Endothelial cell of umbilical vein (primary cell): ENCODE data around the gene TEX9. TPM values are rescaled to one million over a fixed set of nuclear protein-coding genes. Genes with fewer than 3 reads are reported as not detected.

ENCODE experiments used
- BruUV-seq: library from RNA; stranded (reverse); fragments of 400-500 nt; replicated peaks from 2 replicates; lab custom pipeline; 2021; lab: Mats Ljungman, UMichigan
- CTCF ChIA-PET: fragments of 300-600, 350-600 bp; sonication (Branson Sonifier 250); formaldehyde crosslinking; loops from one replicate; lab custom pipeline; 2021; ENCODE audit warnings: antibody characterized with exemption, inconsistent platforms; lab: Charles Lee
- POLR2A ChIA-PET: fragments of 300-600, 350-600 bp; sonication (Branson Sonifier 250); formaldehyde crosslinking; loops from one replicate; lab custom pipeline; 2021; ENCODE audit warnings: antibody characterized with exemption, inconsistent platforms; lab: Charles Lee
- DNase-seq: peaks from one replicate; pipeline ENCODE4 v3.0.0-alpha.2; 2011; ENCODE audit warnings: low read depth, low spot score
- FAIRE-seq: peaks from 2 replicates; lab custom pipeline; 2011; peaks lifted over from hg19 to GRCh38; lab: Jason Lieb, UNC
- H2AFZ ChIP-seq: 2 replicates; pipeline ENCODE4 v1.6.0; 2012; ENCODE audit warnings: low read depth, low read length, control low read depth, inconsistent platforms
- H3K27ac ChIP-seq: 2 replicates; pipeline ENCODE4 v1.5.1; 2011; ENCODE audit warnings: low read depth, mild to moderate bottlenecking, control low read depth, low read length, moderate library complexity; ENCODE audit not compliant: insufficient read depth
- H3K27me3 ChIP-seq, 2 experiments: 2 replicates each; pipeline versions ENCODE4 v1.6.0 to v1.6.1; 2011; ENCODE audit warnings: low read length in 2 of 2, mixed read lengths in 1 of 2; ENCODE audit not compliant: control insufficient read depth in 2 of 2, insufficient read depth in 2 of 2
- H3K36me3 ChIP-seq, 2 experiments: 2 replicates in 1 of 2; 3 replicates in 1 of 2; pipeline ENCODE4 v1.5.1; 2011; ENCODE audit warnings: low read length in 2 of 2, mild to moderate bottlenecking in 1 of 2, moderate library complexity in 1 of 2; ENCODE audit not compliant: control insufficient read depth in 2 of 2, insufficient read depth in 2 of 2; ENCODE audit errors: extremely low read depth in 1 of 2
- H3K4me1 ChIP-seq: 3 replicates; pipeline ENCODE4 v1.5.1; 2011; ENCODE audit warnings: mild to moderate bottlenecking, low read length; ENCODE audit not compliant: control insufficient read depth, insufficient read depth; ENCODE audit errors: extremely low read depth
- H3K4me2 ChIP-seq: 2 replicates; pipeline ENCODE4 v1.6.1; 2011; ENCODE audit warnings: low read length, control low read depth, mixed read lengths; ENCODE audit not compliant: insufficient read depth
- H3K4me3 ChIP-seq, 3 experiments: fragments of 200-600 bp in 1 of 3; sonication (generic), shearing (Covaris generic) in 1 of 3; replicated peaks in 1 of 3; 2 replicates each; pipeline ENCODE4 v1.5.1; 2011 to 2016; ENCODE audit warnings: control low read depth in 3 of 3, low read length in 3 of 3, mild to moderate bottlenecking in 2 of 3, inconsistent platforms in 1 of 3, low read depth in 1 of 3, moderate library complexity in 1 of 3; ENCODE audit not compliant: insufficient read depth in 1 of 3
- H3K79me2 ChIP-seq: 2 replicates; pipeline ENCODE4 v1.6.0; 2012; ENCODE audit warnings: low read length, inconsistent platforms; ENCODE audit not compliant: control insufficient read depth, insufficient read depth
- H3K9ac ChIP-seq: replicated peaks from 2 replicates; pipeline ENCODE3; 2011; ENCODE audit warnings: low read length, control low read depth; ENCODE audit not compliant: insufficient read depth; ENCODE audit errors: extremely low read depth
- H3K9me1 ChIP-seq: replicated peaks from 3 replicates; pipeline ENCODE4 v1.6.0; 2011; ENCODE audit warnings: mild to moderate bottlenecking, low read length; ENCODE audit not compliant: control insufficient read depth, insufficient read depth; ENCODE audit errors: extremely low read depth
- H3K9me3 ChIP-seq: replicated peaks from 2 replicates; pipeline ENCODE4 v1.5.1; 2012; ENCODE audit warnings: low read length, inconsistent platforms; ENCODE audit not compliant: control insufficient read depth, insufficient read depth
- H4K20me1 ChIP-seq: replicated peaks from 2 replicates; pipeline ENCODE3; 2011; ENCODE audit warnings: mild to moderate bottlenecking, low read length; ENCODE audit not compliant: control insufficient read depth, insufficient read depth; ENCODE audit errors: extremely low read depth
- CTCF ChIP-seq, 2 donors: IDR thresholded peaks; 1 replicate in 1 of 2; 2 replicates in 1 of 2; pipeline ENCODE4 v1.5.1; 2011; ENCODE audit warnings: low read length in 2 of 2, mild to moderate bottlenecking in 2 of 2, moderate library complexity in 2 of 2, control low read depth in 1 of 2, inconsistent platforms in 1 of 2, low read depth in 1 of 2; ENCODE audit not compliant: insufficient read depth in 1 of 2; ENCODE audit errors: extremely low read depth in 1 of 2
- EZH2 ChIP-seq: IDR thresholded peaks from 2 replicates; pipeline ENCODE4 v1.6.1; 2012; ENCODE audit warnings: borderline replicate concordance, low read depth, mild to moderate bottlenecking, moderate library complexity, low read length, inconsistent platforms; ENCODE audit not compliant: severe bottlenecking
- GATA2 ChIP-seq: IDR thresholded peaks from 2 replicates; pipeline ENCODE4 v1.7.0; 2011; ENCODE audit warnings: low read depth, mild to moderate bottlenecking, moderate library complexity, mixed read lengths, low read length; ENCODE audit not compliant: insufficient read length, insufficient read depth
- JUN ChIP-seq: IDR thresholded peaks from 2 replicates; pipeline ENCODE4 v1.6.1; 2011; ENCODE audit warnings: borderline replicate concordance, low read depth; ENCODE audit not compliant: insufficient read length, insufficient read depth
- MAX ChIP-seq: IDR thresholded peaks from 2 replicates; pipeline ENCODE4 v1.6.1; 2011; ENCODE audit not compliant: insufficient read depth, insufficient read length
- MYC ChIP-seq: IDR thresholded peaks from one replicate; pipeline ENCODE4 v1.6.1; 2011; ENCODE audit warnings: mild to moderate bottlenecking, low read depth, low read length
- POLR2AphosphoS5 ChIP-seq: IDR thresholded peaks from 2 replicates; pipeline ENCODE4 v1.6.1; 2012; ENCODE audit warnings: low read depth, mild to moderate bottlenecking, control low read depth, low read length, moderate library complexity; ENCODE audit not compliant: insufficient read depth
- dilution Hi-C: fragments of 300-500 bp; cut with MboI; formaldehyde crosslinking; loops from one replicate; pipeline ENCODE4 v1.15.0; 2019; ENCODE audit warnings: low sequenced_read_pairs; ENCODE audit not compliant: extremely low pct_ligation_motif_present
- intact Hi-C: fragments of 100-400 bp; cut with micrococcal nuclease; formaldehyde crosslinking; loops from one replicate; pipeline ENCODE4 v1.10.0; 2022
- polyA plus RNA-seq, 4 experiments: library from polyadenylated mRNA; depleted of rRNA in 3 of 4; stranded (reverse) in 3 of 4; unstranded in 1 of 4; fragments of >200 nt; gene quantifications; 2 replicates each; pipeline versions ENCODE4 v1.2.1 to v1.2.3, GENCODE V29; 2011 to 2012; ENCODE audit warnings: missing spikeins in 1 of 4
- total RNA-seq: library from RNA; stranded (reverse); gene quantifications from 2 replicates; pipeline ENCODE4 v1.2.3, GENCODE V29; 2021

The TEX9 gene
- total and polyA plus RNA-seq, 2 donors (not counting 3 experiments of a cell fraction or from before 2014, with no cell fraction given), result 0.33 to 1.7 TPM

GRCh38 chr15:56428821-56429458, 63.7 kb downstream of the TEX9 start:
- DNase-seq, result peak; percentile 49
- Histone ChIP-seq H3K4me3 (no peak overlapping the region), H3K9me1 (no peaks in the 10 kb centered on the region), H3K36me3 (no peaks in the 10 kb centered on the region), H3K4me2 (no peak overlapping the region), H3K27ac (no peak overlapping the region), H2AFZ (no peak overlapping the region), H3K4me1 (no peaks in the 10 kb centered on the region), H3K79me2 (no peaks in the 10 kb centered on the region), H3K9ac (no peak overlapping the region), H3K9me3 (no peaks in the 10 kb centered on the region), H3K27me3 (no peaks in the 10 kb centered on the region), H4K20me1 (no peaks in the 10 kb centered on the region)
- POLR2A ChIA-PET, result no interaction called here
- no TSS peak for BruUV-seq
- peak; percentile 18 for FAIRE-seq
- CTCF ChIA-PET, result interaction anchor here (0.5 to 5.5 kb wide), 10 partner anchors 18 to 835 kb away, joined by 3 to 99 read pairs (median 4); no protein-coding TSS in a partner anchor
- intact Hi-C loops (loop anchor here (1.0 kb wide), 2 partner anchors 180 to 377 kb away; no protein-coding TSS in a partner anchor), dilution Hi-C loops (no loop called here)
- no peak for TF ChIP-seq EZH2
- TF ChIP-seq JUN, result no peak
- no peak for TF ChIP-seq MAX
- no peak for TF ChIP-seq POLR2AphosphoS5
- no peak for TF ChIP-seq MYC
- peak; percentile 14 to 17 for TF ChIP-seq CTCF (IDR thresholded peaks at IDR 0.05; ENCODE audit: extremely low read depth in 1 of 2, insufficient read depth in 1 of 2, low read depth in 1 of 2, low read length in 2 of 2)
- TF ChIP-seq GATA2, result no peak
